ENCODE results near the gene ERP29.
A peak's percentile ranks its signal among the peaks of the same experiment; 100 is the strongest.
"Not testable (repeated sequence)": the region's sequence is repeated elsewhere in the genome, so short reads cannot be mapped to it uniquely, and the experiment has no call there.

The ERP29 gene

GRCh38 chr12:112004041-112004440, 9.2 kb upstream of the ERP29 start:
- DNase-seq = no peak

DNA sequence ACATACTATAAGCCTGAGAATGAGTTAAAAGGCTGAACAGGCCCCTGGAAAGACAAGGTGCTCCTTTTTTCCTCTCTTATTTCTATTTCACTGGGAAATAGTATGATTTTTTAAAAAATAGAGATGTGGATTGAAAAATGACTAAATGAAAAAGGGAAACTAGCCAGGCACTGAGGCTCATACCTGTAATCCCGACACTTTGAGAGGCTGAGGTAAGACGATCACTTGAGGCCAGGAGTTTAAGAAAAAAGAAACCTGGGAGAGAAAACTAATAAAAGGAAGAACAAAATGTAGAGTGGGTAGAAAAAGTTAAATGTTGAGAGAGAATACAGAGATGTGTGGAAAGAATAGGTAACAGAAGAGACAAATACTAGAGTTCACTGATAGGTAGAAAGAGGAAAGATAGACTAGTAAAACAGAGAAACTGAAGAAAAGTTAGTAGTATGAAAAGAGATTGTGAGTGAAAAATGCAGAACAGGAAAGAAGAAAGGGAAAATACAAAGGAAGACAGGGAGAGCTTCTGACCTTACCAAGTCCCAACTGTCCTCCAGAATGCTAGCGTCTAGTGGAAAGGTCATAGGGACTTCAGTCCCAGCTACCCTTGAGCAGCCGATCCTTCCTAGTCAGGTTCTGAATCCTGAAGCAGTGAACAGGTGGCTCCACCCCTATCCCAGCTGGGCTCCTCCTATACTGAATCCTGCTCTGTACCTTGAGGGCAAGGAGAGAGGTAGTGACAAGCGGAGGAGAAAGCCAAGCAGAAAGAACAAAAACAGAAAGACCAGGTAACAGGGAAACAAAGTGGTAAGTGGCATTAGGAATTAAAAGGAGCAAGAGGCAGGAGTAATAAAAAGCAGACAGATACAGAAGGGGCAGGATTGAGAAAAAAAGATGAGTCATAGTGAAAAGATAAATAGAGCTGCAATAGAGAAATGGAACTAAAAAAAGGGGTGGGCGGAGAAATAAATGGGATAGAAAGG, 7.5 kb upstream of the ERP29 start:
- DNase-seq = no peak

DNA sequence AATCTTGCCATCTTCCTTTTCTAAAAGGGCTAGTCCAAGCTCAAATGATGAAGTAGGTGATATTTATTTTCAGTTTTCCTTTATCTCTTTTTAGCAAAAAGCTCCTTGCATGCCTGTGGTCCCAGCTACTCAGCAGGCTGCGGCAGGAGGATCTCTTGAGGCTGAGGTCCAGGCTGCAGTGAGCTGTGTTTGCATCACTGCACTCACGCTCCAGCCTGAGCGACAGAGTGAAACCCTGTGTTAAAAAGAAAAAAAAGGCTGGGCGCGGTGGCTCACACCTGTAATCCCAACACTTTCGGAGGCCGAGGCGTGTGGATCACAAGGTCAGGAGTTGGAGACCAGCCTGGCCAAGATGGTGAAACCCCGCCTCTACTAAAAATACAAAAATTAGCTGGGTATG, 5.3 kb upstream of the ERP29 start:
- DNase-seq = no peak

- DNase-seq = no peak
Measured at GRCh38 chr12:112008918-112009317, 4.3 kb upstream of the ERP29 start.

- not testable (repeated sequence) for DNase-seq
Measured at GRCh38 chr12:112009596-112009995, 3.6 kb upstream of the ERP29 start.

DNA sequence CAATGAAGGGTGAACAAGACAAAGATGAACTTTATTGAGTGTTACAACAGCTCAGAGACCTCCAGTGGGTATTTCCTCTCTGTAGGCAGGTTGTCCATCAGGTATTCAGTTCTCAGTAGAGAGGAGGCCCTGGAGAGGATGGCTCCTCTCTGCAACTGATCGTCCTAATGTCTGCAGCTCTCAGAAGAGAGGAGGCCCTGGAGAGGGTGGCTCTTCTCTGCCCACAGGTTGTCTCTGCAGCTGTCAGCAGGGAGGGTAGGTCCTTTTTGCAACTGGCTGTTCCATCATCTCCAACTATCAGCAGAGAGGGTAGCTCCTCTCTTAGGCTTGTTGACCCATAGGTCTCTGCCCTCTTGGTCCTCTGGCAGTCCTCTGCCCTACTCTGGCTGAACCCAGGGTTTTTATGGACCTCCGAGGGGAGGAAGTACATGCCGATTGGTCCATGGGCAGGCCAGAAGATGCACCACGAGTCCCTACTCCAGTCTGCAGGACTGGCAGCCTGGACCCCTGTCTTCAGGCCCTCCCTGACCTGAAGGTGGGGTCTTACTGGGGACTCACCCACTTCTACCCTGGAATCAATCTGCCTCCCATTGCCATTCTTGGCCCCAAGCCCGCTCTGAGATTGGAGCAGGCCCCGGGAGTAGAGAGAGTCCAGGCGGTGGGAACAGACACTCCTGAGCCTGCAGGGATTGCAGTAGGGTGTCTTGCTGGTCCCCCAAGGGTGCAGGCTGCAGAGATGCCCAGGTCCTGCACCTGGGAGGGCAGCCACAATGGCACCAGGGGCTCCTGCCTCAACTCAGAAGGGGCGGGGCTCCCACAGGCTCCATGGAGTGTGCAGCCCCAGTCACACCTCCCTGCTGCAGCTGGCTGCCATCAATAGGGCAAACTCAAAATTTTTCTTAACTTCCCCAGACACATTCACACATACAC, 2.5 kb upstream of the ERP29 start:
- DNase-seq = no peak

- DNase-seq = no peak
Measured at GRCh38 chr12:112011685-112012084, 1.5 kb upstream of the ERP29 start.

GRCh38 chr12:112013601-112014402, 576 bp downstream of the ERP29 start:
- peak; percentile 79 for DNase-seq

GRCh38 chr12:112015938-112016337, 2.7 kb downstream of the ERP29 start:
- DNase-seq = no peak

DNA sequence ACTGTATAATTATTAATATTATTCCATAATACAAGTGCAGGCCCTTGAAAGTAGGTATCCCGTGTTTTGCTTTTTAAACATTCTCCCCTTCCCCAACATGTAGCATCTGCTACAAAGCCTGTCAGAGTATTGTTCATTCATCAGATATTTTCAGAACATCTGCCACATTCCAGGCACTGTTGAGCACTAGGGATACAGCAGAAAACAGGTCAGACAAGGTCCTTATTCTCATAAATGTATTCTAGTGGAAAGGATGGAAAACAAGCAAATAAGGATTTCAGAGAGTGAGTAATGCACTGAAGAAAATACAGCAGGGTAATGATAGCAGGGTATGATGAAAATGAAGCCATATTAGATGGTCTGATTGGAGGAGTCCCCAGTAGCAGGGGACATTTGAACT, 3.8 kb downstream of the ERP29 start:
- DNase-seq = no peak

DNA sequence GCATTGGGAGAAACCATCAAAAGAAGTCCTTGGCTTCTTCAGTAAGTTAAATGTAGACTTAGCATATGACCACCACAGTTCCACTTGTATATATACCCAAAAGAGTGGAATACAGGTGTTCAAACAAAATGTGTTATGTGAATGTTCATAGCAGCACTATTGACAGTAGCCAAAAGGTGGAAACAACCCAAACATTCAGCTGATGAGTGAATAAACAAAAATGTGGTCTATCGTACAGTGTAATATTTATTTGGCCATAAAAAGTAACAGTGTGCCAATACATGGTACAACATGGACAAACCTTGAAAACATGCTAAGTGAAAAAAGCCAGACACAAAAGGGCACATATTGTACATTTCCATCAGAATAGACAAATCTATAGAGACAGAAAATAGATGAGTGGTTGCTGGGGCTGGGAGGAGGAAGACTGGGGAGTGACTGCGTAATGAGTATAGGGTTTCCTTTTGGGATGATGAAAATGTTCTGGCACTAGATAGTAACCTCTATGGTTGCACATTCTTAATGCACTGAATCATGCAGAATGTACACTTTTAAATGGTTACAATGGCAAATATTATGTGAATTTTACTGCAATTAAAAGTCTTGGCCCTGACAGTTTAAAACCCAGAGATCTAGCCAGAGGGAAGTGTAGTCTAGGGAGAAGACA, 5.5 kb downstream of the ERP29 start:
- DNase-seq = peak; percentile 85

DNA sequence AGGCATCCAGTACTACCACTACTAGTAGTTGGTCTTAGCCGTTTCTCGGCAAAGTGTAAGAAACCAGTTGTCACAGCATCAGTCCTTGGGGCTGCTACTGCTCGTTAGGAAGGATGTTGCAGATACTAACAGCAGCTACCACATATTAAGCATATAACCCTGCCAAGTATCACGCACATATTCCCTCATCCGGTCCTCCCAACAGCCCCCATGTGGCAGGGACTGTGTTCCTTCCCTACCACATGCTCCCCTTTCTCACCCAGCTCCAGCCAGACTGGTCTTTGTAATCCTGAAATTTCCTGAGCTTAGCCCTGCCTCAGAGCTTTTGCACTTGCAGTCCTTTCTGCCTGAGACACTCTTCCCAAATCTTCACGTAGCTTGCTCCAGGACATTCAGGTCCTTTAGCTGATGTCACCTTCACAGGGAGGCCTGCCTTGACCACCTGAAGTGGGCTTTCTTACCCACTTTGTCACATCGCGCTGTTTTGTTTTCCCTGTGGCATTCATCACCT, 7.8 kb downstream of the ERP29 start:
- DNase-seq = no peak

GRCh38 chr12:112022241-112023016, 9.2 kb downstream of the ERP29 start:
- no peak for DNase-seq

- no peak for DNase-seq
Measured at GRCh38 chr12:112023759-112024396, 10.7 kb downstream of the ERP29 start.

DNA sequence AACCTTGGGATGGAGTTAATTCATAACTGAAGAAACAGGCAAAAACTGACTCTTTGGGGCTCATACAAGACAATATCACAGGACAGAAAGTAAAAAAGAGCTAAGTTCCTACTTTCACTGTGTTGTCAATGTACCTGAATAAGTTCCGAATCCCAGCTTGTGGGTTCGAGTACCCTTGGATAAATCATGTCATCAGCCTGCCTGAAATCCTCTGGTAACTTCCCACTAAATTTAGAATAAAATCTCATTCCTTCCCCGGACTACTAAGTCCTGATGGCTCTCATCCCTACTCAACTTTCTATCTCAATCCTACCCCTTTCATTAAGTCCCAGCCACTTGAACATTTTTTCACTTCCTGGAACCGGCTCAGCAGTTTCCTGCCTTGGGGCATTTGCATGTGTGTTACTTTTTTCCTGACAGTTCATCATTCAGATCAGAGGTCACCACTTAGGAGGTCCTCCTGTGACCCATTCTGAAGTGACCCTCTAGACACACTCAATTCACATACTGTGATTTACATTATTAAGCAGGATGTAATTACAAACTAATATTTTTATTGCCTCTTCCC, 12.7 kb downstream of the ERP29 start:
- no peak for DNase-seq

DNA sequence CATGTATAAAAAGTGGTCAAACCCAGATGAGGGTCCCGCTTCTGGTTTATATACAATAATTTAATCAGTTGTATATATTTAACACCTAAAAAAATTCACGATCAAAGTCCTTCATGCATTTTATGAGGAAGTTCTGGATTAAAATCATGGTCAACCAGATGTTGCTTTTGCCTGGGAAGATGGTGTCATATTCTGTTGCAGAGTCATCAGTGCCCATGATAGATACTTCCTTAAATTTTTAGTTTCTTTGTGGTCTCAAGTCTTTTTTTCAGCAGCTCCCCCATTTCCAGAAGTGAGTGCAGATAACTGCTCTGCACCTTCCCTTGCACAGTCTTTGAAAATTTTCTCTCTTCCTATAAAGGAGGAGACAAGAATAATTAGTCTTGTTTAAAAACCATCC, 16.1 kb downstream of the ERP29 start:
- no peak for DNase-seq

GRCh38 chr12:112031472-112031871, 18.2 kb downstream of the ERP29 start:
- DNase-seq = no peak

- DNase-seq = no peak
Measured at GRCh38 chr12:112032292-112032691, 19.1 kb downstream of the ERP29 start.

GRCh38 chr12:112035219-112035785, 22.1 kb downstream of the ERP29 start:
- no peak for DNase-seq

- not testable (repeated sequence) for DNase-seq
Measured at GRCh38 chr12:112036614-112037013, 23.4 kb downstream of the ERP29 start.
